ENCODE results near the gene PCED1B.

DNA sequence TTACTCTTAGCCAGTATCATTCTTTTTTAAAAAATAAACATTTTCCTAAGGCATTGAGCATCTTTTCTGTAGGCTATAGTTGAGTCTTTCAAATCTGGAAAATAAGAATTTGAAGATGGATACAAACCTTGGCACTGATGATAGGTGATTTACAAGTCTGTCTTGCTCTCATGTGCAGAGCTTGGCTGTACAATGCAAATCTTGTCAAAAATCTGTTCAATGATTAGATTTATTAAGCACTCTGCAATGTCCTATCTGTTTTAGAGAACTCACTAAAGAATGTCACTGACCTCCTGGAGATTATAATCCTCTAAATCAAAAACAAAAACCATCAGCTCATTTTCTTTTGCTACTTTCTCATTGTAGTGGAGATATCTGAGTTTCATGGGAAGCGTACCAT is 43.2 kb downstream of the PCED1B start:
- TF ChIP-seq POLR2A (IDR thresholded peaks at IDR 0.05; ENCODE audit: extremely low read depth, insufficient read length) (no peak), MYC (IDR thresholded peaks at IDR 0.05; ENCODE audit: low read depth, low read length) (no peak), CTCF (IDR thresholded peaks at IDR 0.05; ENCODE audit: low read depth, low read length) (no peak)
